Activated CD4-positive, alpha-beta memory T cell treated with anti-CD3 and anti-CD28 coated beads for 36 hours (primary cell): Measurements from ENCODE around the gene SMIM29. TPM values are rescaled to one million over a fixed set of nuclear protein-coding genes. Genes with fewer than 3 reads are reported as not detected.
A peak's percentile ranks its signal among the peaks of the same experiment; 100 is the strongest.
"Not testable (repeated sequence)": the region's sequence is repeated elsewhere in the genome, so short reads cannot be mapped to it uniquely, and the experiment has no call there.

ENCODE experiments used
- CTCF ChIA-PET: fragments of 350-600 bp; sonication (Branson Sonifier 250); formaldehyde crosslinking; loops from one replicate; lab custom pipeline; 2021; ENCODE audit warnings: antibody characterized with exemption, inconsistent platforms; lab: Charles Lee
- POLR2A ChIA-PET: fragments of 350-600 bp; sonication (Branson Sonifier 250); formaldehyde crosslinking; loops from one replicate; lab custom pipeline; 2021; ENCODE audit warnings: antibody characterized with exemption; lab: Charles Lee
- DNase-seq: peaks from one replicate; pipeline ENCODE4 v3.0.0-alpha.2; 2020
- H3K27ac Mint-ChIP-seq: one replicate; pipeline ENCODE4 v1.8.0; 2021; ENCODE audit warnings: mixed read lengths
- H3K27me3 Mint-ChIP-seq: one replicate; pipeline ENCODE4 v1.8.0; 2021; ENCODE audit warnings: mixed read lengths
- H3K36me3 Mint-ChIP-seq: one replicate; pipeline ENCODE4 v1.8.0; 2021; ENCODE audit warnings: mixed read lengths
- H3K4me1 Mint-ChIP-seq: one replicate; pipeline ENCODE4 v1.8.0; 2021; ENCODE audit warnings: low read depth, mixed read lengths
- H3K4me3 Mint-ChIP-seq: one replicate; pipeline ENCODE4 v1.8.0; 2021; ENCODE audit warnings: mild to moderate bottlenecking, mixed read lengths
- H3K9me3 Mint-ChIP-seq: one replicate; pipeline ENCODE4 v1.8.0; 2021; ENCODE audit warnings: mixed read lengths
- intact Hi-C: fragments of 100-400 bp; cut with micrococcal nuclease; formaldehyde crosslinking; loops from one replicate; pipeline ENCODE4 v1.15.1; 2023
- total RNA-seq, 2 experiments: library from RNA; stranded (reverse); gene quantifications; one replicate each; pipeline ENCODE4 v1.2.3, GENCODE V29; 2021

SMIM29 gene
- total RNA-seq, 2 experiments from 2014 or later, result 22.4 to 25.2 TPM

DNA sequence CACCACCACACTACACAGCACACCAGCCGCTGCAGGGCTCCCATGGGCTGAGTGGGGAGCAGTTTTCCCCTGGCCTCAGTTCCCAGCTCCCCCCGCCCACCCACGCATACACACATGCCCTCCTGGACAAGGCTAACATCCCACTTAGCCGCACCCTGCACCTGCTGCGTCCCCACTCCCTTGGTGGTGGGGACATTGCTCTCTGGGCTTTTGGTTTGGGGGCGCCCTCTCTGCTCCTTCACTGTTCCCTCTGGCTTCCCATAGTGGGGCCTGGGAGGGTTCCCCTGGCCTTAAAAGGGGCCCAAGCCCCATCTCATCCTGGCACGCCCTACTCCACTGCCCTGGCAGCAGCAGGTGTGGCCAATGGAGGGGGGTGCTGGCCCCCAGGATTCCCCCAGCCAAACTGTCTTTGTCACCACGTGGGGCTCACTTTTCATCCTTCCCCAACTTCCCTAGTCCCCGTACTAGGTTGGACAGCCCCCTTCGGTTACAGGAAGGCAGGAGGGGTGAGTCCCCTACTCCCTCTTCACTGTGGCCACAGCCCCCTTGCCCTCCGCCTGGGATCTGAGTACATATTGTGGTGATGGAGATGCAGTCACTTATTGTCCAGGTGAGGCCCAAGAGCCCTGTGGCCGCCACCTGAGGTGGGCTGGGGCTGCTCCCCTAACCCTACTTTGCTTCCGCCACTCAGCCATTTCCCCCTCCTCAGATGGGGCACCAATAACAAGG, 3.6 kb downstream of the SMIM29 start:
- peaks cover 86% of the 10 kb centered on the region for H3K4me1 Mint-ChIP-seq
- H3K27ac Mint-ChIP-seq, result peak overlapping the region; percentile 58
- intact Hi-C loops, result loop anchor here (2.0 to 5.0 kb wide), 2 partner anchors 48 to 63 kb away; no protein-coding TSS in a partner anchor
- ChIA-PET POLR2A (interaction anchor here (0.7 kb wide), 1 partner anchor 45 kb away, joined by 3 read pairs; no protein-coding TSS in a partner anchor), CTCF (interaction anchor here (0.6 to 1.0 kb wide), 2 partner anchors 15 to 82 kb away, joined by 3 to 4 read pairs; no protein-coding TSS in a partner anchor)
- H3K36me3 Mint-ChIP-seq, result peaks cover 53% of the 10 kb centered on the region
- DNase-seq, H3K9me3 Mint-ChIP-seq, H3K4me3 Mint-ChIP-seq, H3K27me3 Mint-ChIP-seq: not testable (repeated sequence)

- Mint-ChIP-seq H3K9me3 (no peaks in the 10 kb centered on the region), H3K27ac (peak overlapping the region; percentile 87), H3K27me3 (no peaks in the 10 kb centered on the region), H3K4me1 (peaks cover 90% of the 10 kb centered on the region), H3K36me3 (peaks cover 61% of the 10 kb centered on the region), H3K4me3 (no peak overlapping the region)
- ChIA-PET POLR2A (interaction anchor here (0.7 to 1.5 kb wide), 2 partner anchors 21 to 44 kb away, joined by 3 read pairs; no protein-coding TSS in a partner anchor), CTCF (interaction anchor here (0.6 to 1.1 kb wide), 3 partner anchors 14 to 81 kb away, joined by 3 to 4 read pairs (median 4); no protein-coding TSS in a partner anchor)
- peak; percentile 85 for DNase-seq
- intact Hi-C loops, result loop anchor here (1.0 to 2.0 kb wide), 2 partner anchors 8 to 47 kb away; partner anchors contain the start of gene HMGA1
Measured at GRCh38 chr6:34243901-34244884, 4.6 kb downstream of the SMIM29 start.

DNA sequence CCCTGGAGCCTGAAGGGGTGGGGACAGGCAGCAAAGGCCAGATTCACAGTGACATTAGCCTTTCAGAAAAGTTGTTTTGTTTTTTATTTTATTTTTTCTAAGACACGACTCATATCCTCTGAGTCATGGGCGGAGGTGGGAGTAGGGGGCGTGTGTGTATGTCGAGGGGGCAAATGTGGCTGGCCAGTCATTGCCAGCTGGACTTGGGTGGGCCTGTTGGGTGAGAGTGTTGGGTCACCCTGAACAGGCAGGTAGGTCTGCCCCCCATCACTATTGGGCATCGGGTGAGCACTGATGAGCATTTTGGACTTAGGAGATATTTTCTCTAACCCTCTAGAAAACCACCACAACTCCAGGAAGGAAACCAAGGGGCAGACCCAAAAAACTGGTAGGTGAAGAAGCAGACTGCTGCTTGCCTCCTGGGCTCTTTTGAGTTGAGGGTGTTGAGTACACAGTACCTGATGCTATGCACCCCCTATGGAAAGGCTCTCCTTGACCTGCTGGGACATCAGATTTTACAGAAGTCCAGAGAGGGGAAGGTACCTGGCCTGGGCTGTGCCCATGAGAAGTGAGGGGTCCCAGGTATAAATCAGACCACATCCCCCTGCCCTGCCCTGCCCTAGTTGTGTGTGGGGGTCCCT, 5.6 kb downstream of the SMIM29 start:
- peak; percentile 39 for DNase-seq
- Mint-ChIP-seq H3K36me3 (peaks cover 68% of the 10 kb centered on the region), H3K9me3 (no peaks in the 10 kb centered on the region), H3K4me3 (peak overlapping the region; percentile 12), H3K27me3 (no peaks in the 10 kb centered on the region), H3K4me1 (peaks cover 97% of the 10 kb centered on the region), H3K27ac (peak overlapping the region; percentile 87)
- POLR2A ChIA-PET, result interaction anchor here (1.5 kb wide), 1 partner anchor 20 kb away, joined by 3 read pairs; no protein-coding TSS in a partner anchor
- intact Hi-C loops, result no loop called here
- CTCF ChIA-PET, result interaction anchor here (1.1 to 2.0 kb wide), 2 partner anchors 47 kb away, joined by 4 to 6 read pairs; no protein-coding TSS in a partner anchor

GRCh38 chr6:34242252-34243130, 6.3 kb downstream of the SMIM29 start:
- Mint-ChIP-seq H3K36me3 (peaks cover 70% of the 10 kb centered on the region), H3K27ac (peak overlapping the region; percentile 87), H3K4me1 (peaks cover 90% of the 10 kb centered on the region), H3K4me3 (peak overlapping the region; percentile 12), H3K9me3 (no peaks in the 10 kb centered on the region), H3K27me3 (no peaks in the 10 kb centered on the region)
- intact Hi-C loops, result no loop called here
- ChIA-PET CTCF (interaction anchor here (2.0 kb wide), 1 partner anchor 47 kb away, joined by 6 read pairs; no protein-coding TSS in a partner anchor), POLR2A (interaction anchor here (1.5 kb wide), 1 partner anchor 19 kb away, joined by 3 read pairs; no protein-coding TSS in a partner anchor)
- peak; percentile 35 for DNase-seq

DNA sequence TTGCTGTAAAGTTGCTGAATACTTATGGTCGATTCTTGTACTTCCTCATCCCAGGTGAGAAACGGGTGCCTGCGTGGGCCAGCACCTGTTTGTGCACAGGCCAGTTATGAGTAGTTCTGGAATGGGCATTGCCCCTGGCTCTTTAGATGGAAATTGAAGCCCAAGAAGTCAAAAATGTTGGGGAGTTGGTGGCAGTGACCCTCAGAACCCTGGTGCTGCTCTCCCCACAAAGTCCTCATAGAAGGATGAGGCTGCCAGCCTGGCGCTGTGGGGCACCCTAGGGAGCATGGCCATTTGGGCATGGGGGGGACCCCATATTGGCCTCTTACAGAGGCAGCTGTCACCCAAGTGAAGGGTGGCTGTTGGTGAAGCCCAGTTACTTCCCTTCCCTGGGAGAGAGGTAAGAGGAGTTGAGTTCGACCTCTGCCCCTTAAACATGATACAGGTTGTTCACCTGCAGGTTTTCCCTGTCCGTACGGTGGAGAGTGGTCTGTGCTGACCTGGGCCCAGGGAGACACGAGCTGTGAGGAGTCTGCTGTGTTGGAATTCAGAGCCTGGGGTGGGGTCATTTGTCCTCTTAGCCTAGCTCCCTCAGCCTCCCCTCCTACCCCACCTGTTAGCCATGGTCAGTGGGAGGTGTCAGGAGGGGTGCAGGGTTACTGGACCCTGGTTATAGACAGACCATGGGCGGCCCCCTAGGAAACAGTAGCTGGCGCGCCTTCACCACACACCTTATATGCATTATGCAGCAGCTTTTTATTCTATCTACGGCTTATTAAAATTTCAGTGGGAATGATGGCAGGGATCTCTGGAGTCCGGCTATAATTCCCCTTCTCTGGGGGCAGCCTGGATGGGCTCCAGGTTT, 7.2 kb downstream of the SMIM29 start:
- Mint-ChIP-seq H3K36me3 (peaks cover 72% of the 10 kb centered on the region), H3K9me3 (no peaks in the 10 kb centered on the region), H3K27ac (peak overlapping the region; percentile 69), H3K4me1 (peaks cover 83% of the 10 kb centered on the region), H3K27me3 (no peaks in the 10 kb centered on the region), H3K4me3 (no peak overlapping the region)
- peak; percentile 3 for DNase-seq
- ChIA-PET CTCF (interaction anchor here (2.0 kb wide), 1 partner anchor 46 kb away, joined by 6 read pairs; no protein-coding TSS in a partner anchor), POLR2A (interaction anchor here (0.6 kb wide), 1 partner anchor 12 kb away, joined by 6 read pairs; no protein-coding TSS in a partner anchor)
- intact Hi-C loops, result no loop called here

DNA sequence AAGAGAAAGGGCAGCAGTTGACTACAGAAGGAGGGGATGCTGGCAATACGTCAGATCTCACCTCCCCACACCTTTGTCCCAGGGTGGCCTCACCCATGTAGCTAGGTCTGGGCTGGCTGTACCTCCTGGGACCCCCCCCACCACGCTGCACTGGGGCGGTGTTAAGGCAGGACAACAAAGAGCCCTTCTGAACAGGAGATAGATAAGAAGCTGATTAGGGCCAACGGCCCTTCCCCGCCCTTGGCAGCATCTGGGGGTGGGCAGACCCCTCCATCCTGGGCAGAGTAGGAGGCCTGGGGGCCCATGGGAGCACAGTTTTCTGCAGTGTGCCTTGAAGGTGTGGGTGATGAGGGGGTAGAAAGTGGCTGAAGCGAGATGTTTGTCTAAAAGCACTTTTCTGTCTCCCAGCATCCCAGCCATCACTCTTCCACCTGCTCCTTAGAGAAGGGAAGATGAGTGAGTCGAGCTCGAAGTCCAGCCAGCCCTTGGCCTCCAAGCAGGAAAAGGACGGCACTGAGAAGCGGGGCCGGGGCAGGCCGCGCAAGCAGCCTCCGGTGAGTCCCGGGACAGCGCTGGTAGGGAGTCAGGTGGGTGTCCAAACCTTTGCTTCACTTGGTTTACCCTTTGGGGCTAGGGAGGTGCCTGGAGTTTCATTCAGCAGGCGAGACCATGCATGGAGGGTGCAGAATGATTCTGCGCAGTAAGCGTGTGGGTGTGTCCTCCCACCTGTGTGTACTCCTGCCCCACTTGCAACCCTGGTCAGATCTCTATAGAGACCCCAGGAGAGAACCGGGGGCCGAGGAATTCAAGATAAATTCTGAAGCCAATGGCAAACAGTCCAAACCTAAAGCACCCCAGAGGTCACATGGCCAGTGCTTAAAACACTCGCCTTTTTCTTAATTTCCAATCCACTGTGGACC, 8.2 kb downstream of the SMIM29 start:
- intact Hi-C loops, result no loop called here
- Mint-ChIP-seq H3K27me3 (no peaks in the 10 kb centered on the region), H3K9me3 (no peaks in the 10 kb centered on the region), H3K4me3 (no peak overlapping the region), H3K27ac (peak overlapping the region; percentile 97), H3K4me1 (peaks cover 77% of the 10 kb centered on the region), H3K36me3 (peaks cover 68% of the 10 kb centered on the region)
- CTCF ChIA-PET, result interaction anchor here (1.0 to 1.1 kb wide), 2 partner anchors 9 to 45 kb away, joined by 3 to 4 read pairs; no protein-coding TSS in a partner anchor
- POLR2A ChIA-PET, result interaction anchor here (1.1 kb wide), 1 partner anchor 9 kb away, joined by 3 read pairs; the partner anchor contains the start of gene SMIM29
- no peak for DNase-seq

DNA sequence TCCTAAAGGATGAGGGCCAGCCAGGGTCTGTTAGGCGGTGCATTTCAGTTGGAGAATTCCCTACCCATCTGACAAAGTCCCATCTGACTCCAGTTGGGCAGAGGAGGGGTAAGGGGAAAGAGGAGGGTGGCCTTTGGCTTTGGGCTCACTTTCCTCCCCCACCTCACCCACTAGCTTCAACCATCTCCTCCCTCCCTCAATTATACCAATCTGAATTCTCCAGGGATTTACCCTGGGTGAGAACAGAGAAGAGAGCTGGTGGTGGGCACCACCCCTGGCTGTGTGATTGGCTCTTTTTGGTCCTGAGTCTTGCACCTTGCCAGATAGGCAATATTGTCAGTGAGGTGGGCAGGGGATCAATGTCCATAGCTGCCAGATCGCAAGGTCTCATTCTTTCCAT, 8.9 kb downstream of the SMIM29 start:
- POLR2A ChIA-PET, result interaction anchor here (1.1 kb wide), 1 partner anchor 9 kb away, joined by 3 read pairs; the partner anchor contains the start of gene SMIM29
- Mint-ChIP-seq H3K27ac (peak overlapping the region; percentile 97), H3K4me1 (peaks cover 70% of the 10 kb centered on the region), H3K9me3 (no peaks in the 10 kb centered on the region), H3K27me3 (no peaks in the 10 kb centered on the region), H3K4me3 (no peak overlapping the region), H3K36me3 (peaks cover 61% of the 10 kb centered on the region)
- CTCF ChIA-PET, result interaction anchor here (1.0 to 1.1 kb wide), 2 partner anchors 10 to 44 kb away, joined by 3 to 4 read pairs; no protein-coding TSS in a partner anchor
- DNase-seq, result no peak
- intact Hi-C loops, result loop anchor here (5.0 to 10.0 kb wide), 4 partner anchors 517 to 1885 kb away; partner anchors contain the start of genes BRD2, PHF1 and SNRPC

DNA sequence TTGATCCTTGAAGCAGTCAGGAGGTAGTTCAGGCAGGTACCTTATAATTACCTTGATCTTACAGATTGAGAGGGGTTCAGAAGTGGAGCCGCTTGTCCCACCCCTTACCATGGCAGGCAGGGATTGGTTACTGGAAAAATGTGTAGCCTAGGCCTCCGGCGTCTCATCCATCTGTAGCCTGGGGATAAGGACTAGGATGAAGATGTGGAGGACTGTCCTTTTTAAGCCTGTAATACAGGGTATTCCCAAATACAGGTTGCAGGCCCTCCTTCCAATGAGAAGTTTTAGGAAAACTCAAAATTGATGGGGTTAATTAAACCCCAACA, 9.3 kb downstream of the SMIM29 start:
- intact Hi-C loops, result loop anchor here (5.0 to 10.0 kb wide), 4 partner anchors 518 to 1885 kb away; partner anchors contain the start of genes BRD2, PHF1 and SNRPC
- ChIA-PET POLR2A (interaction anchor here (1.1 kb wide), 1 partner anchor 10 kb away, joined by 3 read pairs; the partner anchor contains the start of gene SMIM29), CTCF (interaction anchor here (1.1 kb wide), 1 partner anchor 43 kb away, joined by 3 read pairs; no protein-coding TSS in a partner anchor)
- H3K27me3 Mint-ChIP-seq, result no peaks in the 10 kb centered on the region
- peak overlapping the region; percentile 88 for H3K4me3 Mint-ChIP-seq
- peaks cover 67% of the 10 kb centered on the region for H3K4me1 Mint-ChIP-seq
- DNase-seq, result no peak
- no peaks in the 10 kb centered on the region for H3K9me3 Mint-ChIP-seq
- peak overlapping the region; percentile 97 for H3K27ac Mint-ChIP-seq
- H3K36me3 Mint-ChIP-seq, result peaks cover 57% of the 10 kb centered on the region
